Panc1 (cell line): ENCODE measurements around the gene KIF21A. TPM values are rescaled to one million over a fixed set of nuclear protein-coding genes. Genes with fewer than 3 reads are reported as not detected.

Experiments
- ATAC-seq: fragments of 200-7000 bp; cut with Tn5 transposase; 2 replicates; pipeline ENCODE4 v1.9.1; 2020; ENCODE audit warnings: mild to moderate bottlenecking, moderate library complexity
- BruUV-seq: library from RNA; stranded (reverse); fragments of 400-500 nt; replicated peaks from 2 replicates; lab custom pipeline; 2021; lab: Mats Ljungman, UMichigan
- CTCF ChIA-PET: fragments of 300-600 bp; sonication (Branson Sonifier 250); formaldehyde crosslinking; loops from one replicate; lab custom pipeline; 2022; ENCODE audit warnings: antibody characterized with exemption; lab: Charles Lee
- POLR2A ChIA-PET: fragments of 300-600 bp; sonication (Branson Sonifier 250); formaldehyde crosslinking; loops from one replicate; lab custom pipeline; 2022; ENCODE audit warnings: antibody characterized with exemption; lab: Charles Lee
- DNase-seq: peaks from one replicate; pipeline ENCODE4 v3.0.0-alpha.2; 2010; ENCODE audit warnings: low read depth, low spot score
- H3K27ac ChIP-seq: 2 replicates; pipeline ENCODE4 v1.5.1; 2011; ENCODE audit warnings: mild to moderate bottlenecking, low read length, inconsistent platforms
- H3K27me3 ChIP-seq: fragments of 200-500 bp; sonication (Bioruptor generic); 2 replicates; pipeline ENCODE4 v1.6.0; 2014; ENCODE audit warnings: low read length, inconsistent platforms; ENCODE audit not compliant: control insufficient read depth, insufficient read depth
- H3K36me3 ChIP-seq: fragments of 200-500 bp; sonication (Bioruptor generic); 2 replicates; pipeline ENCODE4 v1.5.1; 2014; ENCODE audit warnings: inconsistent platforms, mild to moderate bottlenecking, low read length, moderate library complexity; ENCODE audit not compliant: control insufficient read depth, insufficient read depth
- H3K4me1 ChIP-seq: 2 replicates; pipeline ENCODE4 v1.5.1; 2011; ENCODE audit warnings: inconsistent platforms, mild to moderate bottlenecking, low read length, moderate library complexity; ENCODE audit not compliant: control insufficient read depth, insufficient read depth
- H3K4me3 ChIP-seq, 2 experiments: 2 replicates each; pipeline ENCODE4 v1.5.1; 2011 to 2012; ENCODE audit warnings: low read depth in 2 of 2, low read length in 2 of 2, mild to moderate bottlenecking in 2 of 2, inconsistent platforms in 1 of 2, moderate library complexity in 1 of 2
- H3K9me3 ChIP-seq: fragments of 200-500 bp; sonication (Bioruptor generic); 2 replicates; pipeline ENCODE4 v1.5.1; 2014; ENCODE audit warnings: low read depth, mild to moderate bottlenecking, inconsistent platforms, low read length, moderate library complexity; ENCODE audit not compliant: control insufficient read depth, insufficient read depth
- CTCF ChIP-seq: fragments of 450-650 bp; IDR thresholded peaks from 2 replicates; pipeline ENCODE4 v1.5.1; 2017; ENCODE audit warnings: mild to moderate bottlenecking
- POLR2AphosphoS5 ChIP-seq: IDR thresholded peaks from 2 replicates; pipeline ENCODE4 v1.6.1; 2012; ENCODE audit warnings: mild to moderate bottlenecking, low read depth, low read length, moderate library complexity
- REST ChIP-seq, 2 experiments: IDR thresholded peaks; 2 replicates each; pipeline ENCODE4 v1.6.1; 2011 to 2012; ENCODE audit warnings: low read depth in 2 of 2, control low read depth in 1 of 2, low read length in 1 of 2, mild to moderate bottlenecking in 1 of 2, moderate library complexity in 1 of 2; ENCODE audit not compliant: insufficient read depth in 1 of 2
- SIN3A ChIP-seq: IDR thresholded peaks from 2 replicates; pipeline ENCODE4 v1.6.1; 2012; ENCODE audit warnings: low read depth, mild to moderate bottlenecking, low read length, moderate library complexity, borderline replicate concordance; ENCODE audit not compliant: insufficient read depth
- TCF7L2 ChIP-seq: IDR thresholded peaks from 2 replicates; pipeline ENCODE4 v1.6.1; 2011; ENCODE audit warnings: mild to moderate bottlenecking, low read depth, low read length, inconsistent platforms
- in situ Hi-C: cut with HindIII; loops from 2 replicates; pipeline ENCODE4 v1.10.0; 2016; ENCODE audit warnings: low sequenced_read_pairs, low pct_unique_long_range_greater_than_20kb
- intact Hi-C: fragments of 100-400 bp; cut with micrococcal nuclease; formaldehyde crosslinking; loops from one replicate; pipeline ENCODE4 v1.10.0; 2022; ENCODE audit not compliant: unreplicated experiment
- total RNA-seq: library from RNA; stranded (reverse); gene quantifications from one replicate; pipeline ENCODE4 v1.2.1, GENCODE V29; 2021; ENCODE audit not compliant: unreplicated experiment

Gene KIF21A
- total RNA-seq, 1 experiment from 2014 or later, result 25.6 TPM

GRCh38 chr12:39372929-39373328, 70.0 kb downstream of the KIF21A start:
- in situ Hi-C loops (no loop called here), intact Hi-C loops (no loop called here)
- CTCF ChIA-PET, result no interaction called here
- DNase-seq, result no peak
- BruUV-seq, result no TSS peak
- H3K4me1 ChIP-seq, result no peaks in the 10 kb centered on the region
- H3K9me3 ChIP-seq, result no peaks in the 10 kb centered on the region
- POLR2A ChIA-PET, result no interaction called here
- no peak for TF ChIP-seq TCF7L2
- TF ChIP-seq CTCF, result no peak
- TF ChIP-seq SIN3A, result no peak
- no peak for TF ChIP-seq REST (IDR thresholded peaks at IDR 0.05; ENCODE audit: insufficient read depth in 1 of 2, low read depth in 2 of 2, low read length in 1 of 2)
- TF ChIP-seq POLR2AphosphoS5, result no peak
- no peaks in the 10 kb centered on the region for H3K36me3 ChIP-seq
- ATAC-seq, result no peak; the same call in 1 of the 2 replicates
- H3K4me3 ChIP-seq, result no peak overlapping the region
- H3K27me3 ChIP-seq, result no peaks in the 10 kb centered on the region
- no peak overlapping the region for H3K27ac ChIP-seq

GRCh38 chr12:39372204-39372925, 70.6 kb downstream of the KIF21A start:
- intact Hi-C loops, result no loop called here
- H3K36me3 ChIP-seq, result no peaks in the 10 kb centered on the region
- CTCF ChIA-PET, result no interaction called here
- H3K27me3 ChIP-seq, result no peaks in the 10 kb centered on the region
- in situ Hi-C loops, result no loop called here
- H3K9me3 ChIP-seq, result no peaks in the 10 kb centered on the region
- H3K4me1 ChIP-seq, result no peaks in the 10 kb centered on the region
- ATAC-seq (no peak), DNase-seq (no peak)
- POLR2A ChIA-PET, result interaction anchor here (1.2 kb wide), 1 partner anchor 14 kb away, joined by 3 read pairs; no protein-coding TSS in a partner anchor
- no peak for TF ChIP-seq TCF7L2
- no peak for TF ChIP-seq CTCF
- no peak for TF ChIP-seq SIN3A
- no peak for TF ChIP-seq POLR2AphosphoS5
- TF ChIP-seq REST (IDR thresholded peaks at IDR 0.05; ENCODE audit: insufficient read depth in 1 of 2, low read depth in 2 of 2, low read length in 1 of 2), result no peak
- H3K27ac ChIP-seq, result no peak overlapping the region
- BruUV-seq, result no TSS peak
- H3K4me3 ChIP-seq, result no peak overlapping the region
